GM18951 (cell line): ENCODE measurements around the gene SLC41A3.
"Not testable (repeated sequence)": the region's sequence is repeated elsewhere in the genome, so short reads cannot be mapped to it uniquely, and the experiment has no call there.

Experiments
- POLR2A ChIP-seq: IDR thresholded peaks from 4 replicates; pipeline ENCODE4 v1.6.1; 2011; ENCODE audit warnings: mild to moderate bottlenecking; ENCODE audit not compliant: insufficient read length, insufficient read depth; ENCODE audit errors: extremely low read depth
- in situ Hi-C: fragments of 300-500 bp; cut with MboI; formaldehyde crosslinking; loops from one replicate; pipeline ENCODE4 v1.12.0; 2022; ENCODE audit warnings: low sequenced_read_pairs, mixed read lengths, inconsistent platforms; ENCODE audit not compliant: unreplicated experiment

Gene SLC41A3

DNA sequence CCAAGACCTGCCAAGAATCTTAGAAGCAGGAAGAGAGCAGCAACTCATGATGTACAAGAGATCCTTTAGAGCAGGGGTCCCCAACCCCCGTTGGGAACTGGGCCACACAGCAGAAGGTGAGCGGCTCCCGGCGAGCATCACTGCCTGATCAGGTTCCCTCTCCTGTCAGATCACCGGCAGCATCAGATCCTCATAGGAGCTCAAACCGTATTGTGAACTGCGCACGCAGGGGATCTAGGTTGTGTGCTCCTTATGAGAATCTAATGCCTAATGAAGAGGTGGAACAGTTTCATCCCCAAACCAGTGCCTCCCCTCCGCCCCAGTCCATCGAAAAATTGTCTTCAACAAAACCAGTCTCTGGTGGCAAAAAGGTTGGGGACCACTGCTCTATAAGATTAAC lies 13.8 kb downstream of the SLC41A3 start:
- TF ChIP-seq POLR2A: no peak
- in situ Hi-C loops: no loop called here

DNA sequence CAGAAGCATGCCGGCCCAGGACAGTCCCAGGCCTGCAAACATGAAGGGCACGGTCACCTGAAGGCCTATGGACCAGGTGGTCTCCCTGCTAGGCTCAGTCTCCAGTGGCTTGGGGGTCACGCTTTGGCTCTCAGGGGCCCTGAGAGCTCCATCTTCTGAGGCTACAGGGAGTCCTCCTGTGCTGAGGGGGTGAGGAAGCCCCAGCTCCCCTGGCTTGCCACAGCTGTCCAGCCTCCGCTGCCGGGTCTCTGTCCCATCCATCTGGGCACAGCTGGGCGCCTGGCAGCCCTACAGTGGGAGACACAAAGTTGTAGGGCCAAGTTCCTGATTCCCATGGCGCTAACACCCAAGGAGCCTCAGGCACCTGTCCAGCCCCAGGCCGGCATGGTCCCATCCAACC lies 16.0 kb downstream of the SLC41A3 start:
- in situ Hi-C loops: no loop called here
- TF ChIP-seq POLR2A: no peak

DNA sequence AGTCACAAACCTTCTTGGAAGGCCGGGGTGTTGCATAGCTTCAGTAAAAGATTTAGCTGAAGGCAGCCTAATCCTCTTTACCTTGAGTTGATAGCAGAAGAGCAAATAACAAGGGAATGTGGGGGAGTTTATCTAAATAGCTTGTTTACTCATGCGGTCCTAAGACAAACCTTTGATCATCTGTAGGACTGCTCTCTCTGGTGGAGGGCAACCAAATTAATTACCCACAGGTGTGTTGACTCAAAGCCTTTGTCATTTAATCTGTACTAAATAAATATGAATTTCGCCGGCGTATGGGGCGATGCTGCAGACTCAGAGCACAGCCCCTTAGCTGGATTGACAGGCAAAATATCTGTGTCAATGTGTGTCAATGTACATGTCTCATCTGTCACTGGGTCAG lies 17.2 kb downstream of the SLC41A3 start:
- in situ Hi-C loops: not testable (repeated sequence)

DNA sequence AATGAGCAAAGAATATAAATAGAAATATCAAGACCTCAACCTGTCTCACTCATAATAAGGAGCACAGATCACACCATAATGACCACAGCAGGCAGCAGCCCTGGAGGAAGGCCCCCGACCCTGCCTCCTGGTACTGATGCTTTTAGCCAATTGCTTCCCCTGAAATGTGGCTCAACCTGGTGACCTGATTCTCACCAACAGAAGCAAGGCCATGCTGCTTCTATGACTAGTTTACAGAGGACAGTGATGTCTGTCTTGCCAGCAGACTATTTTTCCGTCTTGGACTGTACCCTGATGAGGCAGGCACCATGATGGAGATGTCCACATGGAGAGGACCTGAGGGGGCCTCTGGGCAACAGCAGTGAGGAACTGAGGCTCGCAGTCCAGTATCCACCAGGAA lies 18.0 kb downstream of the SLC41A3 start:
- in situ Hi-C loops: no loop called here

DNA sequence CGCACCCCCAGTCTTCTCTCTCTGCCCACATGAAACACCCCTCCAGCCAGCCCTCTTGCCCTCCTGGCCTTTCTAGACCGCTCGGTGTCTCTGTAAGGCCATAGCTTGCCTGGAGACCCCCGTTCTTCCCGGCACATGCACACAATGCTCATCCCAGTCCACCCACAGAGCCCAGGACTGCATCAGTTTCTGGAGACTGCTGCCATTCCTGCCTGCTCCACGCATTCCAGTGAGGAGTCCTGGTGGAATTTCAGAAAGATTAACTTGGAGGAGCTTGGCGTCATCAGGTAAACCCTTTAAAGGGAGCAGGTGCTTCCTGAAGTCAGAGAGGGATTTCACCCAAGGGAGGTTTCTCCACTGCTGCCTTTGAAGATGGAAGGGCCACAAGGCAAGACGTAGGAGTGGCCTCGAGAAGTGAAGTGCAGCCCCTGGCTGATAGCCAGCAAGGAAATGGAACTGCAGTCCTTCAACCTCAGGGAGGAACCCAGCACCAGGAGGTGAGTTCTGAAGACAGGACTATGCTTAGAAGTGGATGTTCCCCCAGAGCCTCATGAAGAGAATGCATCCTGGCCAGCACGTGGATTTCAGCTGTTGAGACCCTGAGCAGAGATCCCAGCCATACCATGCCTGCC lies 19.2 kb downstream of the SLC41A3 start:
- in situ Hi-C loops: no loop called here
- TF ChIP-seq POLR2A: no peak

More for the DNA sequence above, 18.0 kb downstream of the SLC41A3 start:
- no peak for TF ChIP-seq POLR2A

DNA sequence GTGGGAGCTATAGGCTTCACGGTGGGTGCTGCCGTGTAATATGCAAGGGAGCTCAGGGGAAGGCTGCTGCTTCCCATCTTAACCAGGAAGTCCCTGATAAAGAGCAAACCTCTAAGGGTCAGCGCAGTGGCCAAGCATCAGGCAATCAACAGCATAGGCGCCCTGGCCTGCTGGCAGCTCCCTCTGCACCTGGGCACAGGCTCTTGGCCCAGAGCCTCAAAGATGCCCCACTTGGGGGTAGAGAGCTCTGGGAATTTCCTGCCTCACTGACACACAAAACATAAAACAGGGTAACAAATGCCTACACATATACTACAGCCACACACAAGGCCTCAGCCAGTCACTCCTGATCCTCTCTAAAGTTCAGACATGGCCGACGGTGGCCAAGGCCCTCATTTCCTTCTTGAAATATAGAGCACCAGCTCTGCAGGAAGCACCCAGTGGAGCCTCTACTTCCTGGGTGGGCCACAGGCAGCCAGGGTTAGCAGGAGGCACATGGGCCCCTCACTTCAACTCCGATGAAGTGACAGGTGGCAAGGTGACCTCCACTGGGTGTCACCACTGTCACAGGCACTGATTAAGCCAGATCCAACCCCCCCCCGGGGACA lies 20.5 kb downstream of the SLC41A3 start:
- in situ Hi-C loops: no loop called here
- no peak for TF ChIP-seq POLR2A

DNA sequence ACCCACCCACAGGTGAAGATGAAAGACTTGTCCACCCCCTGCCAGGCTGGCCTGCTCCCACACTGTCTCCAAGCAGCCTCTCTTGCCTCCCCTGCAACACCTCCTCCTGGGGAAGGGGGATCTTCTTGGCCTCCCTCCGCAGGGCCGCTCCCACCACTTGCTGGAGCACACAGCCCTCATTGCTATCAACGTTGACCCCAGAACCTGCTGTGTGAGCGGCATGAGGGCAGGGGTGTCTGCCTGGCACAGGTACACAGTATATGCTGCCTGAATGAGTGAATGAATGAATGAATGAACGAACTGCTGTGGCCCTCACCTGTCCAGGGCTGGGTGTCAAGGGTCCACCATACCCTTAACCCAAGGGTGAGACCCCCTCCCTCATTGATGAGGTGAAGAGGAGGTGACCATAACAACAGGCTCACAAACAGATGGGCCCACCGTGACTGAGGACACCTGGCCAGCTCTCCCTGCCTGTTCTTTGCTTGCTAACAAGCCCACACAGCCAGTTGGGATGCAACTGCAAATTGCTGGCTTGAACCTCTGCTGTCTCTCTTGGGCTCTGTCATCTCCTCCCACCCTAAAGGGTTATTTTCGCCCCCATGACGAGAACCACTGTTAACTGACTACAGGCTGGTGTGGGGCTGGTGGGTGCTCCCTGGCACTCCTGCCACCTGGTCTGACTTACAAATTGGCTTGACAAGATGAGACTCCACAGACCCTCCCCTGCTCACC lies 22.5 kb downstream of the SLC41A3 start:
- in situ Hi-C loops: no loop called here
- TF ChIP-seq POLR2A: no peak

DNA sequence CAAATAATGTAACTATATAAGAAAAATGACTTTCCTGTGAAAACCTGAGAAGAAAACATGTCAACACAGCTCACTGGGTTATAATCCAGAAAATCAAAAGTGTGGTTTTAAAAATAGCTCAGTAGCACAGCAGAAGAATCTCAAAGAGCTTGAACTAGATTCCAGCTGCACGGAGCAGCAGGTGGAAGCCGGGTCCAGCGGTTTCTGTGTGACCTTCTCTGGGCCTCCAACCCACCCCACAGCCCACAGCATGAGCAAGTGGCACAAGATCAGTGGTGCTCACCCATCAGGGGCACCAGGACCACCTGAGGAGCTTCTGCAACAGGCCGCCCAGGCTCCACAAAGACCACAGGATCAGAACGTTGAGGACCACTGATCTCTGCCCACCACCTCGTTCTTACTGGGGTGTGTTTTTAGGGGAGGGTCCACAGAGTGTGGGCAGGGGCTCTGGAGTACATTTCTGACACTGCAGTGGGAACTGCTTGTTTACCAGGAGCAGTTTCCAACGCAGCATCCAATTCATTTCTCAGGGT lies 23.2 kb downstream of the SLC41A3 start:
- in situ Hi-C loops: no loop called here
- no peak for TF ChIP-seq POLR2A

DNA sequence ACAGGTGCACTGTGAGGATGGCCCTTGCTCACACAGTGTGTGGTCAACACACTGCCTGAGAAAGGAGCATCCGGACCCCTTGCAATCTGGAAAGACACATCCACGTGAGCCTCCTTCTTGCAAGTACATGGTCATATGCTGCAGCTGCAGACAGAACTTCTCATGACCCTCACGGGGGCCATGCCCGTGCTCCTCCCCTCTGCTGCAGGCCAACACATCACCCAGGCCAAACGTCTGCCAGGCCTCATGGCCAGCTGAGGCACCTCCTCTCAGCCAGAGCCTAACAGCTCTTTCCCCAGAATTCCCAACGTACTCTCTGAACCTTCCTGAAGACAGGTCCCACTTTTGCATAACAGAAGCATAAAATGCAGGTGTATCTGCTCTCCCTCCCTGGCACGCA lies 25.3 kb downstream of the SLC41A3 start:
- in situ Hi-C loops: no loop called here
- TF ChIP-seq POLR2A: no peak

DNA sequence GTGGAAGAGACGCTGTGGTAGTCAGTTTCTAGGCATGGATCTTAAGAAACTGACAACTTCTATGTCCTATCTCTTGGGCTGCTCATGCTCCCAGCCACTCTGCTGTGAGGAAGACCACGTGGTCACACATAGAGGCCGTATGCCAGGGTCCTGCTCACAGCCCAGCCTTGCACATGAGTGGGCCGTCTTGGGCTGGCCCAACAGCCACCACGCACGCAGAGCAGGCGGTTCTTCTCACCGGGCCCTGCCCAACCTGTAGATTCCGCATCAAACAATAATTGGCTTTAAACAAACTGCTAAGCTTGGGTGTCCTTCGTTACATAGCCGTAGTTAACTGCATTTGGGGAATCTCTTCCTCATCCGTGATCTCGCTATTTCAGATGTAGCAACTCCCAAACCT lies 26.0 kb downstream of the SLC41A3 start:
- TF ChIP-seq POLR2A: no peak
- in situ Hi-C loops: no loop called here

DNA sequence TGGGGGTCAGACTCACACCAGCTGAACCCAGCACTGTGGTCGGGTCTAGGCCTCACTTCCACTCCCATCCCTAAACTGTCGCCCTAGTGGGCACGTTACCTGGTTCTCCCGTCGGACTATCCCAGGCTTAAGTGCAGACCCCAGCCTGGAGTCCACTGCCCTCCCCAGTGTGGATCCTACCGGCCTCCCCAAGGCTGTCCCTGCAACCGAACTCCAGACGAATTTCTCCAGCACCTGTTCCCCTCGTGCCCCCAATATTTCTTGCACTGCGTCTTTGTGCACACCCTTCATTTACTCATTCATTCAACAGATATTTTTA lies 26.5 kb downstream of the SLC41A3 start:
- in situ Hi-C loops: no loop called here
- TF ChIP-seq POLR2A: no peak

DNA sequence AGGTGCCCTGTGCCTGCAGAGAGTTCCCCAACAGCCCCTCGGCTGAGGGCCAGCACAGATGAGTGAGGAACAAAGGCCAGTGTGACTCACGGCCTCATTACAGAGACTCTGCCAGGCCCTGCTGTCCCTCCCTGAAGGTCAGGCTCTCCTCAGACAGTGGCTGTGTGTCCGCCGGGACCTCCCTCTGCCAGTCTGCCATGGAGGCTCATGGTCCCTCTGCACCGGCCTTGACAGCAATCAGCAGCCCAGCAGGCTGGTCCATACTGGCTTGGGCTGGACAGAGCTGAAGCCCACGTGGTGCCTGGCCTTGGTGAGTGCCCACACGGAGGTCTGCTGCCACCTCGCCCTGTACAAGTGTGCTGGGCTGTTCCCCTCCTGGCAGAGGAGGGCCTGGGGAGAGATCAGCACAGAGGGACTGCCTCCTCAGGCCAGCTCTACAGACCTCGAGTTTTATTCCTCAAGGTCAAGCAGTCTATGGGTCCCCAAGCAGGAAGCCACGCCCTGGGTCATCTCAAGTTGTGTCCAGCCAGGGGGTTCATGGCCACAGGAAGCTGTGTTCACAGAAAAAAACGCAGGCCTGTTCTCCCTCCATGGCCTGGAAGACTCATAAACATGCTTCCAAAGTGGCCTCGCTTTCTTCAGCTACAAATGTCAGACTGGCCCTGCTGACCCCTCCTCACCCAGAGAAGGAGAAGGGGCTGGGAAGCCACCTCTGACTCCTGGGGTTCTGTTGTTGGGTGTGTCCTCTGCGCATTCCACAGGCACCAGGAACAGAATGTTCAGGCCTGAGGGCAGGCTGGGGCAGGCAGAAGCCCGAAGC lies 27.0 kb downstream of the SLC41A3 start:
- no peak for TF ChIP-seq POLR2A
- in situ Hi-C loops: no loop called here

DNA sequence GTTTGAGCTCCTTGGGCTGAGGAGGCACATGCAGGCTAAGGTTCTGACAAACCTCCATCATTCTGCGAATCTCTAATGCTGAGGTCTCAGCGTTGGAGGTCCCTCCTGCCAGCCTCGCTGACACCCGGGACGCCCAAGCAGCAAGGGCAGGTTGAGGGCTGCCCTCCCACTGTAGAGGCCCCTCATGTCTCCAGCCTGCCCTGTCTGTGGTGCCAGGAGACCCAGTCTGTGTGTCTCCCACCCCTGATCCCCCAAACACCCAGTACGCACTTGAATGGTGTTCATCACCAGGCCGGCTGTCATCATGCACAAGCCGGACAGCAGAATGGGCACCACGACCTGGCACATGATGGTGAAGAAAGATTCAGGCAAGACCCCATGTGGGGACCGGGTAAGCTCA lies 27.8 kb downstream of the SLC41A3 start:
- TF ChIP-seq POLR2A: no peak
- in situ Hi-C loops: no loop called here
